GM23338 (cell line): ENCODE results near the gene COL6A3.
"Not testable (repeated sequence)": the region's sequence is repeated elsewhere in the genome, so short reads cannot be mapped to it uniquely, and the experiment has no call there.

ENCODE experiments used
- CREB1 ChIP-seq: fragments of 250-450 bp; sonication (Bioruptor Pico); IDR thresholded peaks from 2 replicates; pipeline ENCODE4 v1.5.0; 2020; ENCODE audit warnings: low read depth, mild to moderate bottlenecking, moderate library complexity
- CTCF ChIP-seq, 2 experiments: fragments of 200-600 bp in 1 of 2; sonication (generic) in 1 of 2; conservative IDR thresholded peaks; 2 replicates each; pipeline versions ENCODE4 v1.5.1 to v1.6.1; 2016 to 2017; ENCODE audit warnings: antibody characterized with exemption in 2 of 2, low read depth in 2 of 2, mild to moderate bottlenecking in 2 of 2, moderate library complexity in 1 of 2
- ETS1 ChIP-seq: IDR thresholded peaks from 2 replicates; pipeline ENCODE4 v1.6.1; 2016; ENCODE audit warnings: antibody characterized with exemption
- EZH2 ChIP-seq: fragments of 200-600 bp; sonication (generic); IDR thresholded peaks from one replicate; pipeline ENCODE4 v1.8.0; 2017; ENCODE audit warnings: antibody characterized with exemption, mild to moderate bottlenecking, low read depth; ENCODE audit not compliant: unreplicated experiment
- EZH2phosphoT487 ChIP-seq: fragments of 200-600 bp; sonication (generic); IDR thresholded peaks from one replicate; pipeline ENCODE4 v1.8.1; 2018; ENCODE audit warnings: antibody characterized with exemption; ENCODE audit not compliant: unreplicated experiment
- JUNB ChIP-seq: IDR thresholded peaks from one replicate; pipeline ENCODE4 v1.6.1; 2016; ENCODE audit warnings: antibody characterized with exemption; ENCODE audit not compliant: unreplicated experiment
- NANOG ChIP-seq: IDR thresholded peaks from 2 replicates; pipeline ENCODE4 v1.6.1; 2016; ENCODE audit warnings: antibody characterized with exemption, borderline replicate concordance
- POLR2AphosphoS5 ChIP-seq: IDR thresholded peaks from 2 replicates; pipeline ENCODE4 v1.6.1; 2016; ENCODE audit warnings: antibody characterized with exemption, low read depth
- REST ChIP-seq: IDR thresholded peaks from one replicate; pipeline ENCODE4 v1.6.1; 2018; ENCODE audit warnings: antibody characterized with exemption; ENCODE audit not compliant: unreplicated experiment
- STAT1 ChIP-seq: IDR thresholded peaks from one replicate; pipeline ENCODE4 v1.6.1; 2016; ENCODE audit warnings: antibody characterized with exemption; ENCODE audit not compliant: unreplicated experiment
- ZNF331 ChIP-seq: fragments of 250-450 bp; sonication (Bioruptor Pico); IDR thresholded peaks from 2 replicates; pipeline ENCODE4 v1.5.0; 2020; ENCODE audit warnings: low read depth, mild to moderate bottlenecking, moderate library complexity

- not testable (repeated sequence) for TF ChIP-seq CTCF (conservative IDR thresholded peaks at IDR 0.05; ENCODE audit: low read depth in 2 of 2); EZH2; EZH2phosphoT487; JUNB; POLR2AphosphoS5; CREB1; STAT1; REST; ZNF331 (CRISPR knock-in tag); ETS1; NANOG
Measured at GRCh38 chr2:237354172-237354571, 59.8 kb downstream of the COL6A3 start.
